Endothelial cell of umbilical vein (primary cell): Measurements from ENCODE around the gene FLRT2. TPM values are rescaled to one million over a fixed set of nuclear protein-coding genes. Genes with fewer than 3 reads are reported as not detected.

Source experiments
- BruUV-seq: library from RNA; stranded (reverse); fragments of 400-500 nt; replicated peaks from 2 replicates; lab custom pipeline; 2021; lab: Mats Ljungman, UMichigan
- CTCF ChIA-PET: fragments of 300-600, 350-600 bp; sonication (Branson Sonifier 250); formaldehyde crosslinking; loops from one replicate; lab custom pipeline; 2021; ENCODE audit warnings: antibody characterized with exemption, inconsistent platforms; lab: Charles Lee
- POLR2A ChIA-PET: fragments of 300-600, 350-600 bp; sonication (Branson Sonifier 250); formaldehyde crosslinking; loops from one replicate; lab custom pipeline; 2021; ENCODE audit warnings: antibody characterized with exemption, inconsistent platforms; lab: Charles Lee
- DNase-seq: peaks from one replicate; pipeline ENCODE4 v3.0.0-alpha.2; 2011; ENCODE audit warnings: low read depth, low spot score
- FAIRE-seq: peaks from 2 replicates; lab custom pipeline; 2011; peaks lifted over from hg19 to GRCh38; lab: Jason Lieb, UNC
- H2AFZ ChIP-seq: 2 replicates; pipeline ENCODE4 v1.6.0; 2012; ENCODE audit warnings: low read depth, low read length, control low read depth, inconsistent platforms
- H3K27ac ChIP-seq: 2 replicates; pipeline ENCODE4 v1.5.1; 2011; ENCODE audit warnings: low read depth, mild to moderate bottlenecking, control low read depth, low read length, moderate library complexity; ENCODE audit not compliant: insufficient read depth
- H3K27me3 ChIP-seq, 2 experiments: 2 replicates each; pipeline versions ENCODE4 v1.6.0 to v1.6.1; 2011; ENCODE audit warnings: low read length in 2 of 2, mixed read lengths in 1 of 2; ENCODE audit not compliant: control insufficient read depth in 2 of 2, insufficient read depth in 2 of 2
- H3K36me3 ChIP-seq, 2 experiments: 2 replicates in 1 of 2; 3 replicates in 1 of 2; pipeline ENCODE4 v1.5.1; 2011; ENCODE audit warnings: low read length in 2 of 2, mild to moderate bottlenecking in 1 of 2, moderate library complexity in 1 of 2; ENCODE audit not compliant: control insufficient read depth in 2 of 2, insufficient read depth in 2 of 2; ENCODE audit errors: extremely low read depth in 1 of 2
- H3K4me1 ChIP-seq: 3 replicates; pipeline ENCODE4 v1.5.1; 2011; ENCODE audit warnings: mild to moderate bottlenecking, low read length; ENCODE audit not compliant: control insufficient read depth, insufficient read depth; ENCODE audit errors: extremely low read depth
- H3K4me2 ChIP-seq: 2 replicates; pipeline ENCODE4 v1.6.1; 2011; ENCODE audit warnings: low read length, control low read depth, mixed read lengths; ENCODE audit not compliant: insufficient read depth
- H3K4me3 ChIP-seq, 3 experiments: fragments of 200-600 bp in 1 of 3; sonication (generic), shearing (Covaris generic) in 1 of 3; replicated peaks in 1 of 3; 2 replicates each; pipeline ENCODE4 v1.5.1; 2011 to 2016; ENCODE audit warnings: control low read depth in 3 of 3, low read length in 3 of 3, mild to moderate bottlenecking in 2 of 3, inconsistent platforms in 1 of 3, low read depth in 1 of 3, moderate library complexity in 1 of 3; ENCODE audit not compliant: insufficient read depth in 1 of 3
- H3K79me2 ChIP-seq: 2 replicates; pipeline ENCODE4 v1.6.0; 2012; ENCODE audit warnings: low read length, inconsistent platforms; ENCODE audit not compliant: control insufficient read depth, insufficient read depth
- H3K9ac ChIP-seq: replicated peaks from 2 replicates; pipeline ENCODE3; 2011; ENCODE audit warnings: low read length, control low read depth; ENCODE audit not compliant: insufficient read depth; ENCODE audit errors: extremely low read depth
- H3K9me1 ChIP-seq: replicated peaks from 3 replicates; pipeline ENCODE4 v1.6.0; 2011; ENCODE audit warnings: mild to moderate bottlenecking, low read length; ENCODE audit not compliant: control insufficient read depth, insufficient read depth; ENCODE audit errors: extremely low read depth
- H3K9me3 ChIP-seq: replicated peaks from 2 replicates; pipeline ENCODE4 v1.5.1; 2012; ENCODE audit warnings: low read length, inconsistent platforms; ENCODE audit not compliant: control insufficient read depth, insufficient read depth
- H4K20me1 ChIP-seq: replicated peaks from 2 replicates; pipeline ENCODE3; 2011; ENCODE audit warnings: mild to moderate bottlenecking, low read length; ENCODE audit not compliant: control insufficient read depth, insufficient read depth; ENCODE audit errors: extremely low read depth
- CTCF ChIP-seq, 2 donors: IDR thresholded peaks; 1 replicate in 1 of 2; 2 replicates in 1 of 2; pipeline ENCODE4 v1.5.1; 2011; ENCODE audit warnings: low read length in 2 of 2, mild to moderate bottlenecking in 2 of 2, moderate library complexity in 2 of 2, control low read depth in 1 of 2, inconsistent platforms in 1 of 2, low read depth in 1 of 2; ENCODE audit not compliant: insufficient read depth in 1 of 2; ENCODE audit errors: extremely low read depth in 1 of 2
- EZH2 ChIP-seq: IDR thresholded peaks from 2 replicates; pipeline ENCODE4 v1.6.1; 2012; ENCODE audit warnings: borderline replicate concordance, low read depth, mild to moderate bottlenecking, moderate library complexity, low read length, inconsistent platforms; ENCODE audit not compliant: severe bottlenecking
- GATA2 ChIP-seq: IDR thresholded peaks from 2 replicates; pipeline ENCODE4 v1.7.0; 2011; ENCODE audit warnings: low read depth, mild to moderate bottlenecking, moderate library complexity, mixed read lengths, low read length; ENCODE audit not compliant: insufficient read length, insufficient read depth
- JUN ChIP-seq: IDR thresholded peaks from 2 replicates; pipeline ENCODE4 v1.6.1; 2011; ENCODE audit warnings: borderline replicate concordance, low read depth; ENCODE audit not compliant: insufficient read length, insufficient read depth
- MAX ChIP-seq: IDR thresholded peaks from 2 replicates; pipeline ENCODE4 v1.6.1; 2011; ENCODE audit not compliant: insufficient read depth, insufficient read length
- MYC ChIP-seq: IDR thresholded peaks from one replicate; pipeline ENCODE4 v1.6.1; 2011; ENCODE audit warnings: mild to moderate bottlenecking, low read depth, low read length
- POLR2A ChIP-seq: IDR thresholded peaks from 2 replicates; pipeline ENCODE4 v1.6.1; 2012; ENCODE audit warnings: low read depth, mild to moderate bottlenecking, control low read depth, low read length
- POLR2AphosphoS5 ChIP-seq: IDR thresholded peaks from 2 replicates; pipeline ENCODE4 v1.6.1; 2012; ENCODE audit warnings: low read depth, mild to moderate bottlenecking, control low read depth, low read length, moderate library complexity; ENCODE audit not compliant: insufficient read depth
- dilution Hi-C: fragments of 300-500 bp; cut with MboI; formaldehyde crosslinking; loops from one replicate; pipeline ENCODE4 v1.15.0; 2019; ENCODE audit warnings: low sequenced_read_pairs; ENCODE audit not compliant: extremely low pct_ligation_motif_present
- intact Hi-C: fragments of 100-400 bp; cut with micrococcal nuclease; formaldehyde crosslinking; loops from one replicate; pipeline ENCODE4 v1.10.0; 2022
- polyA plus RNA-seq, 4 experiments: library from polyadenylated mRNA; depleted of rRNA in 3 of 4; stranded (reverse) in 3 of 4; unstranded in 1 of 4; fragments of >200 nt; gene quantifications; 2 replicates each; pipeline versions ENCODE4 v1.2.1 to v1.2.3, GENCODE V29; 2011 to 2012; ENCODE audit warnings: missing spikeins in 1 of 4
- total RNA-seq: library from RNA; stranded (reverse); gene quantifications from 2 replicates; pipeline ENCODE4 v1.2.3, GENCODE V29; 2021

The FLRT2 gene
- total and polyA plus RNA-seq, 2 donors (not counting 3 experiments of a cell fraction or from before 2014, with no cell fraction given), result 202 to 229 TPM

GRCh38 chr14:85660243-85660922 lies 130.4 kb downstream of the FLRT2 start:
- H3K27ac ChIP-seq, result no peak overlapping the region
- H3K79me2 ChIP-seq, result no peaks in the 10 kb centered on the region
- intact Hi-C loops (no loop called here), dilution Hi-C loops (no loop called here)
- ChIA-PET CTCF (no interaction called here), POLR2A (no interaction called here)
- BruUV-seq, result no TSS peak
- H3K9ac ChIP-seq, result no peak overlapping the region
- no peaks in the 10 kb centered on the region for H4K20me1 ChIP-seq
- FAIRE-seq (no peak), DNase-seq (no peak)
- TF ChIP-seq MYC (no peak), JUN (no peak), POLR2A (no peak), CTCF (IDR thresholded peaks at IDR 0.05; ENCODE audit: extremely low read depth in 1 of 2, insufficient read depth in 1 of 2, low read depth in 1 of 2, low read length in 2 of 2) (no peak), EZH2 (no peak), GATA2 (no peak), POLR2AphosphoS5 (no peak), MAX (no peak)
- H3K9me3 ChIP-seq, result no peaks in the 10 kb centered on the region
- no peaks in the 10 kb centered on the region for H3K4me1 ChIP-seq
- no peaks in the 10 kb centered on the region for H3K9me1 ChIP-seq
- no peaks in the 10 kb centered on the region for H3K36me3 ChIP-seq
- H3K27me3 ChIP-seq, result no peaks in the 10 kb centered on the region
- H3K4me2 ChIP-seq, result no peak overlapping the region
- no peak overlapping the region for H2AFZ ChIP-seq
- no peak overlapping the region for H3K4me3 ChIP-seq
